Measurements from ENCODE around the gene CMTM5.
"Not testable (repeated sequence)": the region's sequence is repeated elsewhere in the genome, so short reads cannot be mapped to it uniquely, and the experiment has no call there.

The CMTM5 gene

GRCh38 chr14:23400496-23401149 lies 23.8 kb downstream of the CMTM5 start:
- not testable (repeated sequence) for DNase-seq

GRCh38 chr14:23401291-23401690 lies 24.4 kb downstream of the CMTM5 start:
- DNase-seq, result no peak

GRCh38 chr14:23402296-23403138 lies 25.7 kb downstream of the CMTM5 start:
- DNase-seq, result no peak

- DNase-seq, result no peak
Measured at GRCh38 chr14:23403139-23403438, 26.2 kb downstream of the CMTM5 start.

GRCh38 chr14:23403908-23404307 lies 27.1 kb downstream of the CMTM5 start:
- no peak for DNase-seq

GRCh38 chr14:23404331-23404900 lies 27.6 kb downstream of the CMTM5 start:
- DNase-seq, result no peak

GRCh38 chr14:23405096-23405495 lies 28.2 kb downstream of the CMTM5 start:
- no peak for DNase-seq

GRCh38 chr14:23405516-23406025 lies 28.7 kb downstream of the CMTM5 start:
- DNase-seq, result no peak

GRCh38 chr14:23406244-23406643 lies 29.4 kb downstream of the CMTM5 start:
- DNase-seq, result no peak

- no peak for DNase-seq
Measured at GRCh38 chr14:23406725-23407355, 30.0 kb downstream of the CMTM5 start.

- DNase-seq, result no peak
Measured at GRCh38 chr14:23407516-23408306, 30.9 kb downstream of the CMTM5 start, which contains the start of gene MYH6. MYH6 (minus strand) TSS chr14:23408273; CDS start chr14:23407223, 1,050 bp downstream.

- DNase-seq, result no peak
Measured at GRCh38 chr14:23408307-23408630, 31.4 kb downstream of the CMTM5 start.

- DNase-seq, result no peak
Measured at GRCh38 chr14:23409475-23409874, 32.6 kb downstream of the CMTM5 start.

- no peak for DNase-seq
Measured at GRCh38 chr14:23409966-23410635, 33.3 kb downstream of the CMTM5 start.

GRCh38 chr14:23411563-23412525 lies 35.0 kb downstream of the CMTM5 start:
- DNase-seq, result no peak

- no peak for DNase-seq
Measured at GRCh38 chr14:23413681-23414080, 36.8 kb downstream of the CMTM5 start.

- no peak for DNase-seq
Measured at GRCh38 chr14:23414254-23414653, 37.4 kb downstream of the CMTM5 start.

- no peak for DNase-seq
Measured at GRCh38 chr14:23414906-23415820, 38.3 kb downstream of the CMTM5 start.
